Measurements from ENCODE around the gene ANK3. TPM values are rescaled to one million over a fixed set of nuclear protein-coding genes. Genes with fewer than 3 reads are reported as not detected.

ANK3 gene
- polyA plus RNA-seq, 4 donors: 115 to 159 (median 141) TPM

GRCh38 chr10:60414877-60415585 is 25.4 kb upstream of the ANK3 start:
- no peak for DNase-seq (ENCODE audit: low read depth in 4 of 4, low spot score in 2 of 4)

- no peak for DNase-seq (ENCODE audit: low read depth in 4 of 4, low spot score in 2 of 4)
Observed at GRCh38 chr10:60414111-60414510, 24.4 kb upstream of the ANK3 start.

GRCh38 chr10:60413306-60414012 is 23.8 kb upstream of the ANK3 start:
- DNase-seq (ENCODE audit: low read depth in 4 of 4, low spot score in 2 of 4): no peak

GRCh38 chr10:60410970-60411369 is 21.3 kb upstream of the ANK3 start:
- DNase-seq (ENCODE audit: low read depth in 4 of 4, low spot score in 2 of 4): no peak

- DNase-seq (ENCODE audit: low read depth in 4 of 4, low spot score in 2 of 4): no peak
Observed at GRCh38 chr10:60409202-60409601, 19.5 kb upstream of the ANK3 start.

GRCh38 chr10:60406182-60406581 is 16.5 kb upstream of the ANK3 start:
- no peak for DNase-seq (ENCODE audit: low read depth in 4 of 4, low spot score in 2 of 4)

GRCh38 chr10:60405172-60405571 is 15.5 kb upstream of the ANK3 start:
- no peak for DNase-seq (ENCODE audit: low read depth in 4 of 4, low spot score in 2 of 4)

GRCh38 chr10:60403168-60403873 is 13.6 kb upstream of the ANK3 start:
- no peak for DNase-seq (ENCODE audit: low read depth in 4 of 4, low spot score in 2 of 4)

GRCh38 chr10:60400366-60400765 is 10.7 kb upstream of the ANK3 start:
- DNase-seq (ENCODE audit: low read depth in 4 of 4, low spot score in 2 of 4): no peak

GRCh38 chr10:60399328-60399727 is 9.7 kb upstream of the ANK3 start:
- no peak for DNase-seq (ENCODE audit: low read depth in 4 of 4, low spot score in 2 of 4)

- DNase-seq (ENCODE audit: low read depth in 4 of 4, low spot score in 2 of 4): no peak
Observed at GRCh38 chr10:60397792-60398191, 8.1 kb upstream of the ANK3 start.

- no peak for DNase-seq (ENCODE audit: low read depth in 4 of 4, low spot score in 2 of 4)
Observed at GRCh38 chr10:60396766-60397165, 7.1 kb upstream of the ANK3 start.

- DNase-seq (ENCODE audit: low read depth in 4 of 4, low spot score in 2 of 4): no peak
Observed at GRCh38 chr10:60395711-60396110, 6.0 kb upstream of the ANK3 start.

- DNase-seq (ENCODE audit: low read depth in 4 of 4, low spot score in 2 of 4): no peak
Observed at GRCh38 chr10:60394446-60394845, 4.8 kb upstream of the ANK3 start.

GRCh38 chr10:60390224-60390626 is 550 bp upstream of the ANK3 start:
- DNase-seq (ENCODE audit: low read depth in 4 of 4, low spot score in 2 of 4): no peak

GRCh38 chr10:60388709-60389301 is 870 bp downstream of the ANK3 start:
- DNase-seq (ENCODE audit: low read depth in 4 of 4, low spot score in 2 of 4): no peak

GRCh38 chr10:60388116-60388625 is 1.5 kb downstream of the ANK3 start:
- no peak for DNase-seq (ENCODE audit: low read depth in 4 of 4, low spot score in 2 of 4)

GRCh38 chr10:60387531-60387930 is 2.1 kb downstream of the ANK3 start:
- DNase-seq (ENCODE audit: low read depth in 4 of 4, low spot score in 2 of 4): peak in 1 of 4 donors; percentile 28

- no peak for DNase-seq (ENCODE audit: low read depth in 4 of 4, low spot score in 2 of 4)
Observed at GRCh38 chr10:60385399-60385738, 4.3 kb downstream of the ANK3 start.

- DNase-seq (ENCODE audit: low read depth in 4 of 4, low spot score in 2 of 4): no peak
Observed at GRCh38 chr10:60384708-60385398, 4.8 kb downstream of the ANK3 start.

- no peak for DNase-seq (ENCODE audit: low read depth in 4 of 4, low spot score in 2 of 4)
Observed at GRCh38 chr10:60384011-60384410, 5.7 kb downstream of the ANK3 start.

All from left renal cortex interstitium (tissue), 4 donors.